Hair follicular keratinocyte (primary cell): Measurements from ENCODE around the gene DIRAS2. TPM values are rescaled to one million over a fixed set of nuclear protein-coding genes. Genes with fewer than 3 reads are reported as not detected.

Source experiments
- total RNA-seq: library from RNA; depleted of rRNA; stranded (reverse); fragments of >200 nt; gene quantifications from 2 replicates; pipeline ENCODE4 v1.2.3, GENCODE V29; 2015

Gene DIRAS2
- total RNA-seq: not detected in 2 replicates

GRCh38 chr9:90642570-90643539, at the start of gene DIRAS2:
Gene DIRAS2, minus strand, starts transcription at chr9:90642824. Its CDS starts 28,997 bp downstream, at chr9:90613827.

Other genes starting within 250 kb of the DIRAS2 start
- gene SYK, start 159.0 kb upstream of the DIRAS2 start, total RNA-seq: 1.3 and 3.4 TPM in 2 replicates